Panc1 (cell line): ENCODE results near the gene ZNF593OS.

Source experiments
- POLR2AphosphoS5 ChIP-seq: IDR thresholded peaks from 2 replicates; pipeline ENCODE4 v1.6.1; 2012; ENCODE audit warnings: mild to moderate bottlenecking, low read depth, low read length, moderate library complexity
- SIN3A ChIP-seq: IDR thresholded peaks from 2 replicates; pipeline ENCODE4 v1.6.1; 2012; ENCODE audit warnings: low read depth, mild to moderate bottlenecking, low read length, moderate library complexity, borderline replicate concordance; ENCODE audit not compliant: insufficient read depth
- TF ChIP-seq, protein P1 (sequence below): fragments of 450-650 bp; IDR thresholded peaks from 2 replicates; pipeline ENCODE4 v1.5.1; 2017; ENCODE audit warnings: mild to moderate bottlenecking
- TF ChIP-seq, protein P2 (sequence below), 2 experiments: IDR thresholded peaks; 2 replicates each; pipeline ENCODE4 v1.6.1; 2011 to 2012; ENCODE audit warnings: low read depth in 2 of 2, control low read depth in 1 of 2, low read length in 1 of 2, mild to moderate bottlenecking in 1 of 2, moderate library complexity in 1 of 2; ENCODE audit not compliant: insufficient read depth in 1 of 2

DNA sequence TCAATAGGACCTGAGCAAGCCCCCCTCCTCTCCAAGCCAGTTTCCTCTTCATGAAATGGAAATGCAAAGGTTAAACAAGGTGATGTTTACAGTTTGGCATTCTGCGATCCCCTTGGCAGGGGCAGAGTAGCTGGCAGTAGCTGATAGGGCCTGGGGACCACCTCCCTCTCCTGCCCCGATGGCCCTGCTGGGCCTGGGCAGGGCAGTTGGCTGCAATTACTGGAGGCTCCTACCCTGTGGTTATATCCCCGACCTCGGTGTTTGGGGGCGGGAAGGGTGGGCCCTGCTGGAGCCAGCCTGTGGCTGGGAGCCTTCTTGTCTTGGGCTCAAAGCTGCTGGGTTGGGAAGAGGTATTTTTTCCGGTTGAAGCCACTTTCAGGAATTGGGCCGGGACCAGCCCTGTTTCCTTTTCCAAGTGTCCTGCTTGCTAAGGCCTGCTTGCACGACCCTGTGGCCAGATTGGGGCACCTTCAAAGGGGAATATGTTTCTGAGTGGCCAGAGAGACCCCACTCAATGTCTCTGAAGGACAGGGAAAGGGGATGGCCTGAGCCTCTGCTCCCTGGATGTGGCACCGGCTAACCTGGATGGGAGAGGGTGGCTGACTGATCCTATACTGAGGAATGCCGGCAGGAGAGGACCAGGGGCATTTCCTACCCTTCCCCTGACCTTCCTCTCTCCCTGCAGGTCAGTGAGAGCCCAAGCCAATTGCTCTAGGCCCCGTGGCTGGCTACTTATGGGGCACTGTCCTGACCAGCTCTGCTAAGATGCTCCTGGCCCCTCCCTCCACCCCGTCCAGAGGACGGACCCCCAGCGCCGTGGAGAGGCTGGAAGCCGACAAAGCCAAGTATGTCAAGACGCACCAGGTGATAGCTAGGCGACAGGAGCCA lies 10.9 kb downstream of the ZNF593OS start:
- TF ChIP-seq, protein P1, sequence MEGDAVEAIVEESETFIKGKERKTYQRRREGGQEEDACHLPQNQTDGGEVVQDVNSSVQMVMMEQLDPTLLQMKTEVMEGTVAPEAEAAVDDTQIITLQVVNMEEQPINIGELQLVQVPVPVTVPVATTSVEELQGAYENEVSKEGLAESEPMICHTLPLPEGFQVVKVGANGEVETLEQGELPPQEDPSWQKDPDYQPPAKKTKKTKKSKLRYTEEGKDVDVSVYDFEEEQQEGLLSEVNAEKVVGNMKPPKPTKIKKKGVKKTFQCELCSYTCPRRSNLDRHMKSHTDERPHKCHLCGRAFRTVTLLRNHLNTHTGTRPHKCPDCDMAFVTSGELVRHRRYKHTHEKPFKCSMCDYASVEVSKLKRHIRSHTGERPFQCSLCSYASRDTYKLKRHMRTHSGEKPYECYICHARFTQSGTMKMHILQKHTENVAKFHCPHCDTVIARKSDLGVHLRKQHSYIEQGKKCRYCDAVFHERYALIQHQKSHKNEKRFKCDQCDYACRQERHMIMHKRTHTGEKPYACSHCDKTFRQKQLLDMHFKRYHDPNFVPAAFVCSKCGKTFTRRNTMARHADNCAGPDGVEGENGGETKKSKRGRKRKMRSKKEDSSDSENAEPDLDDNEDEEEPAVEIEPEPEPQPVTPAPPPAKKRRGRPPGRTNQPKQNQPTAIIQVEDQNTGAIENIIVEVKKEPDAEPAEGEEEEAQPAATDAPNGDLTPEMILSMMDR = no peak
- no peak for TF ChIP-seq POLR2AphosphoS5
- TF ChIP-seq SIN3A = no peak
- TF ChIP-seq, protein P2, sequence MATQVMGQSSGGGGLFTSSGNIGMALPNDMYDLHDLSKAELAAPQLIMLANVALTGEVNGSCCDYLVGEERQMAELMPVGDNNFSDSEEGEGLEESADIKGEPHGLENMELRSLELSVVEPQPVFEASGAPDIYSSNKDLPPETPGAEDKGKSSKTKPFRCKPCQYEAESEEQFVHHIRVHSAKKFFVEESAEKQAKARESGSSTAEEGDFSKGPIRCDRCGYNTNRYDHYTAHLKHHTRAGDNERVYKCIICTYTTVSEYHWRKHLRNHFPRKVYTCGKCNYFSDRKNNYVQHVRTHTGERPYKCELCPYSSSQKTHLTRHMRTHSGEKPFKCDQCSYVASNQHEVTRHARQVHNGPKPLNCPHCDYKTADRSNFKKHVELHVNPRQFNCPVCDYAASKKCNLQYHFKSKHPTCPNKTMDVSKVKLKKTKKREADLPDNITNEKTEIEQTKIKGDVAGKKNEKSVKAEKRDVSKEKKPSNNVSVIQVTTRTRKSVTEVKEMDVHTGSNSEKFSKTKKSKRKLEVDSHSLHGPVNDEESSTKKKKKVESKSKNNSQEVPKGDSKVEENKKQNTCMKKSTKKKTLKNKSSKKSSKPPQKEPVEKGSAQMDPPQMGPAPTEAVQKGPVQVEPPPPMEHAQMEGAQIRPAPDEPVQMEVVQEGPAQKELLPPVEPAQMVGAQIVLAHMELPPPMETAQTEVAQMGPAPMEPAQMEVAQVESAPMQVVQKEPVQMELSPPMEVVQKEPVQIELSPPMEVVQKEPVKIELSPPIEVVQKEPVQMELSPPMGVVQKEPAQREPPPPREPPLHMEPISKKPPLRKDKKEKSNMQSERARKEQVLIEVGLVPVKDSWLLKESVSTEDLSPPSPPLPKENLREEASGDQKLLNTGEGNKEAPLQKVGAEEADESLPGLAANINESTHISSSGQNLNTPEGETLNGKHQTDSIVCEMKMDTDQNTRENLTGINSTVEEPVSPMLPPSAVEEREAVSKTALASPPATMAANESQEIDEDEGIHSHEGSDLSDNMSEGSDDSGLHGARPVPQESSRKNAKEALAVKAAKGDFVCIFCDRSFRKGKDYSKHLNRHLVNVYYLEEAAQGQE (IDR thresholded peaks at IDR 0.05; ENCODE audit: insufficient read depth in 1 of 2, low read depth in 2 of 2, low read length in 1 of 2) = no peak
